ENCODE measurements around the gene TUBA3D.
"Not testable (repeated sequence)": the region's sequence is repeated elsewhere in the genome, so short reads cannot be mapped to it uniquely, and the experiment has no call there.

TUBA3D gene

DNA sequence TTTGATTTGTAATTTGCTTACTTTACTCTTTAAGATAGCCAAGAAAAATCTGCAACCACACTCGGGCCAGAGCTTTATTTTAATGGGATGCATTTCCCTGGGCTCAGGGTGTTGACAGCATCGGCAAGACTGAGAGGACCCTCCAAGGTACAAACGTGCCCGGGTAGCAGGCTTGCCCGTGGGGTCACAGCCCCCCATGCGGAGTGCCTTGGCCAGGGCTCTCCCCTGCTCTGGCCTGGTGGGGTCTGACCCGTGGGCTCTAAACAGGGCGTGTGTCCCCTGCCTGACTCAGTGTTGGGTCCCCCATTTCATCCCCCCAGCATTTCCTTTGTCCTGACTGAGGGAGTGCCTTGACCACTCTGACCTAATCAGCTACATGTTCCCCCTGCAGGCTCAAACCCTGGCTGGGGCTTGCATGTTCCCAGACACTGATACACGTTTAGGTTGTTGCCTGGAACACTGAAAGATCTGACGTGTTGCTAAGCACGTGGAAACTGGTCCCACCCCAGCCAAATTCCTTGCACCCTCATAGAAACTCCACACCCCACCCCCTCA, 9.1 kb downstream of the TUBA3D start:
- not testable (repeated sequence) for DNase-seq

DNA sequence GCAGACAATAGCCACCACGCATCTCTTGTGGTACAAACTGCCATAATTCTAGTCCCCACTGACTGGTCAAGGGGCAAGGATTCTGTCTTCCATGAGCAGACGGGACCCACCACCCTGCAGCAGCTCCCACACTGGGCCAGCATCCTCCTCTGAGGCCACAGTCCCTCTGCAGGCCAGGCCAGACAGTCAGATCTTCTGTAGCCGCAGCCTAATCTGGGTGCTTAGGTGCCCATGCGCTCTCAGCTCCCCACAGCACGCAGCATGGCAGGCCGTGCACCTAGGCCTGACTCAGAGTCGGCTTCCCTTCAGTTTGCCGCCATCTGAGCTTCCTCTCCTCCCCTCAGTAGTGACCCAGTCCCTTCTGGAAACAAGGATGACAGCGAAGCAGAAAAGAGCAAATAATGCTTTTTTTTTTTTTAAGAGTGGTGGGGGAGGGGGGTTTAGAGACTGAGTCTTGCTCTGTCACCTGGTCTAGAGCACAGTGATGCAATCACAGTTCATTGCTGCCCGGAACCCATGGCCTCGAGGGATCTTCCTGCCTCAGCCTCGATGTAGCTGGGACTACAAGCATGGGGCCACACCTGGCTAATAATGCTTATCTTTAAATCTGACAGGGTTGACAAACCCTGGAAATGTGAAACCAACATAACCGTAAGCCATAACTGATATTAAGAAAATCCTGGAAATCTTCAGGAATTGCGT, 10.4 kb downstream of the TUBA3D start:
- not testable (repeated sequence) for DNase-seq

DNA sequence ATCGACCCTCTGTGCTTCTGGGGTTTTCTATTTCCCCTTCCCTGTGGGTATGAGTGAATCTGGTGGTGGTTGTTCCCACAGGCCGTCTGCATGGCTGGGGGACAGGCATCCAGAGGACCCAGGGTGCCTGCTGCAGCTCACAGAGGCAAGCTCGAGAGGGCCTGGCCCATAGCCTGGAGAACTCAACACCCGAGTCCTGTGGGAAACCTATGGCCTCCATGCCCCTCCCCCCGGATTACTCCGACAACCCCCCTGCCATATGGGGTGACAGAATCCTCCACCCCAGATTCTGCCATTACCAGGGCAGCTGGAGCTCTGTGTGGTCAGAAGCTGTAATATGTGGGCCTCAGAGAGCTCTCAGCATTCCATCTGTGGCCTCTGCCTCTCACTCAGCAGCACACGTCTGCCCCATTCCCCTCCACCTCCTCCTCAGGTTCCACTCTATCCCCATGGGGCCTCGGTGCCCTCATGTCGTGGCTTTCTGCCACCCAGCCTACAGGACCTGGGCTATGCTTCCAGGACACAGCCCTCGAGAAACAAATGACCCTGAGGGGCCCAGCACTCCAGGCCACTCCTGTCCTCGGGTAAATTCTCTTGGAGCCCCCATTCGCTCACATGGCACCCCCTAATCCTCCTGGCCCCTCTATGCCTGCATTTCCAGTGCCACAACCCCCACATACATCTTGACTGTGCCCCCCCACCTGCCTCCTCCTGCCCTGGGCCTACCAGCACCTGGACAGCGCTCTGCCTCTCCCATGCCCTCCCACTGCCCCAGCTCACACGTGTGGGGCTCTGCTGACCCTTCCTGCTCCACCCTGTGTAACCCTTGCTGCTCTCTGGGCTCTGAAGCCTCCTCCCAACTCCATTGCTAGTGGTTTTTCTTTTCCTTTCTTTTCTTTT, 12.6 kb downstream of the TUBA3D start:
- DNase-seq = no peak

GRCh38 chr2:131490616-131491468, 14.9 kb downstream of the TUBA3D start:
- DNase-seq = not testable (repeated sequence)

- DNase-seq = not testable (repeated sequence)
Measured at GRCh38 chr2:131491469-131491836, 15.5 kb downstream of the TUBA3D start.

DNA sequence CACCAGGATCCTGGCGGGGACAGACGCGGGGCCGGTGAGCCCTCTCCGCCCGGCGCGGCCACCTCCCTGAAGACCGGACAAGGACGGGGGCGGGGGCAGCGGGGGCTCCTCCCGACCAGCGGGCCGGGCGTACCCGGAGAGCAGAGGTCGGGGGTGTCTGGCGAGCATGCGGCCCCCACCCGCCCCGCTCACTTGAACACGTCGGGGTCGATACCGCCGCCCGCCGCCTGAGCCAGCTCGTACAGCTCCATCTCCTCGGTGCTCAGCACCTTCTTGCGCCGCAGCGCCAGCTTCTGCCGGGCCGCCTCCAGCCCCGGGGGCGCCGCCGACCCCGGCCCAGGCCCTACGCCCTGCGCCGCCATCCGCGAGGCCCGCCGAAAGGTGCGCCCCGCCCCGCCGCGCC, 16.1 kb downstream of the TUBA3D start, which contains the start of gene MZT2A:
TSS of gene MZT2A (minus strand) at position 383 of the 403 bp plus-strand sequence. CDS start at position 362, 21 bp downstream.
- DNase-seq = not testable (repeated sequence)

- peak; percentile 70 for DNase-seq
Measured at GRCh38 chr2:131492418-131493198, 16.7 kb downstream of the TUBA3D start.

DNA sequence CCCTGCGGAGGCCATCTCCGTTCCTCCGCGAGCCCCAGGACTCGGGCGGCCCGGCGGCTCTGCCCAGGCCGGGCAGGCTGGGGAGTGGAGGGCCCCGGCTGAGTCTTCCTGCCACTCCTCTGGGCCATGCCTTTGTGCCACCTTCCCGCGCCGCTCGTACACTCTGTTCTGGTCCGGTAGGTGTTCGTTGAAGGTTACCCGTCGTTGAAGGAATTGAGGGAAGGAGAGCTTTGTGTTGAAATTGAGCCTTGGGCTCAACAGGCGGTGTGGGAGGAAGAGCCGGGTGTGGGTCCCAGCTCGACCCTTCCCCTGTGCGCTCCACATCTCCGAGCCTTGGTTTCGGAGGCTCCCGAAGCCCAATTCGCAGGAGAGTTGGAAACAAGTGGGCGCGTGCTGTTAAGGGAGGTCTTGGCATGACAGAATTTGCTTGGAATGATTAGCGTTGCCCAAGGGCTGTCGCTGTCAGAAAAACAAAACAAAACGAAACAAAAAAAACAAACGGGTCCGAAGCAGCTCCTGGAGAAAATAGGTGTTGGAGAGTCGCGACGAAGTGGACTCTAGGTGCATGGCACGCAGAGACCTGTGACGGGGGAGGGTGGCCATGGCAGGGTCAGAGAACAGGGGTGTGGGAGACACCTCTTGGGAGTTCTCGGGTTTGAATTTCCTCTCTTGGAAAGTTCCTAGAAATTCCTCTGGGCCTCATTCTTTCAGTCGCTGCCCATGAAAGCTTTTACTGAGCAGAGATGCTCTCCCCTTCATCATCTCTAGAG, 17.5 kb downstream of the TUBA3D start:
- no peak for DNase-seq

DNA sequence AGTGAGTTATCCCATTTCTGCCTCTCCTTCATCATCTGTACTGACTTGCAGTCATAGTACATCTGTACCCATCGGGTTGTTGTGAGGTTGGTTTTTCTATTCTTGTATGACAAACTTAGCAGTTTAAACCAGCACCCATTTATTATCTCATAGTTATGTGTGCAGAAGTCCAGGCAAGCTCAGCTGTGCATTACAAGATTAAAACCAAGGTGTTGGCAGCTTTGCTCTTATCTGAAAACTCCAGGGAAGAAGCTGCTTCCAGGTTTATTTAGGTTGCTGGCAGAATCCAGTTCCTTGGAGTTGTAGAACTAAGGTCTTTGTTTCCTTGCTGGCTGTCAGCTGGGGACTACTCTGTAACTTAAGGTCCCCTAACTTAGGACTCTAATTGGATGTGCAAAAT, 19.6 kb downstream of the TUBA3D start:
- DNase-seq = not testable (repeated sequence)

DNA sequence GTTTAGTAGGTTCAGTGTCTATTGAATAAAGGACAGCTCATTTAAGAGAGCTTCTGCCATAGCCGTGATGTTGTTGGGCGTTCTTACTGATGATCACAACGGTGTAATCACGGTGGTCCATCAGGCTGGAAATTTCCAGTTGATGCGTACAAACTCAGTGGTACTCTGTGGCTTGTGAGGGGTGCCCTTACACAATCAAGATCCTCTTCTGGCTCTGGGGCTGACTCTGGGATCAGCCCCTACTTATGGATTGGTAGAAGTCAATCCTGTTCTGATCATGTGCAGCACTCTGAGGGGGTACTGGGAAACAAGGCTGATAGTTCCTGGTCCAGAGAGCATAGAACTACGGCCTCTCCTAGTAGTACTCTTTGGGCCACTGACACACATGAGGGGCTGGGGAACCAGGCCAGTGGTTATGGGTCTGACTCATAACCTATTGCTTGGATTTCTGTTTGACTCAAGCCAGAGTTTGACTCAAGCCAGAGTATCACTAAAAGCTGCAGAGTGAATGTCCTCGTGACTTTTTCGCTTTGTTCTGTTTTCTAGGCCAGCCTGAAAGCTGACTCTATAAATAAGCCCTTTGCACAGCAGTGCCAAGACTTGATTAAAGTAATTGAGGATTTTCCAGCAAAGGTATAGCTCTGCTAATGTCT, 22.5 kb downstream of the TUBA3D start:
- not testable (repeated sequence) for DNase-seq

DNA sequence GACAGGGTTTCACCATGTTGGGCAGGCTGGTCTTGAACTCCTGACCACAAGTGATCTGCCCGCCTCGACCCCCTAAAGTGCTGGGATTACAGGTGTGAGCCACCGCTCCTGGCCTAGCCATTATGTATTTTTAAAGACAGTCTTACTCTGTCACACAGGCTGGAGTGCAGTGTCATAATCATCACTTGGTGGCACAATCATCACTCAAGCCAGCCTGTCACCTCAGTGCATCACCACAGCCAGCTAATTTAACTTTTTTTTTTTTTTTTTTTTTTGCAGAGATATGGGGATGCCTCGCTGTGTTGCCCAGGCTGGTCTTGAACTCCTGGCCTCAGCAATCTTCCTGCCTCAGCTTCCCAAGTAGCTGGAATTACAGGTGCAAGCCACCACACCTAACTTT, 27.7 kb downstream of the TUBA3D start:
- DNase-seq = not testable (repeated sequence)

- not testable (repeated sequence) for DNase-seq
Measured at GRCh38 chr2:131504082-131504750, 28.3 kb downstream of the TUBA3D start.

DNA sequence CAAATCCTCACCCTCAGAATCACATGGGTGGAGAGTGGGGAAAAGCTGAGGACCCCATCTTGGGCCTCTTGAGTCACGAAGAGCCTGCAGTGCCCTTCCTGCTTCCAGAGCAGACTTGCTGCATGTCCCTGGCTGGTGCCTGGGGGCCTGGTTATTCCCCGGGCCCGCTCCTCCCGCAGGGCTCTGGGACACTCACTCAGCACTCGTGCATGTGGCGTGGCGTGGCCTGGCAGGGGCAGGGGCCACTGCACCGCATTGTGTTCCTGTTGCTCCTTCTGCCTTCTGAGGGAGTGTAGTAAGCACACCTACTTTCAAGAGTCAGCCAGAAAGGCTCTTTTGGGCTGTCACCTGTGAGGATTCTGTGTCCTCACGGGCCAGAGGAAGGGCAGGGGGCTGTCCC, 33.7 kb downstream of the TUBA3D start:
- DNase-seq = no peak

DNA sequence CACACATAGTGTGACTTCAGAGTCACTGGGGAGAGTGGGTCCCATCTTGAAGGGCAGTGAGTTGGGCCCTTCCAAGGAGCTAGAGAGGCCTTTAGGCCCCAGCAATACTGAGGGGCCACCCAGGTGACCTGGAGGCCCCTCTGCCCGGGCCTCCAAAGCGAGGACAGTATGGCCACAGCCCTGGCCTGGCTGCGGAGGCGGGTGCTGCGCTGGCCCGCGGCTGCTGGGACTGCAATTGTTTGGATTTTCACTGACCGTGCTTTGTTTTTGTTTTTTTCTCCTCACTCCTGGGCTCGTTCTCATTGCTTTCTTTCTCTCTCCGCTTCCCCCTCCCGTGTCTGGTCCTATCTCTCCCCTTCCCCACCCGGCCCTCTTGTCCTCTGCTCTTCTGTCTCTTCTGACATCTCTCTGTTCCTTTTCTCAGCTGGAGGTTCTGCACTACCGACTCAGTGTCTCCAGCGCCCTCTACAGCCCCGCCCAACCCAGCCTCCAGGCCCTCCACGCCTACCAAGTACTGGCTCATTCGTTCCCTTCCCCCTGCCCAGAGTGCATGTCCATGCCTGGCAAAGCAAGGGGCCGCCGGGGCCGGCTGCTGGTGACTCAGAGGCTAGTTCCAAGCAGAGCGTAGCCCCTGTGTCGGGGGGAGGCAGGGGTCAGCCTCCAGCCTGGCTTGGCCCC, 35.5 kb downstream of the TUBA3D start:
- DNase-seq = not testable (repeated sequence)

- DNase-seq = not testable (repeated sequence)
Measured at GRCh38 chr2:131511969-131512870, 36.3 kb downstream of the TUBA3D start.

DNA sequence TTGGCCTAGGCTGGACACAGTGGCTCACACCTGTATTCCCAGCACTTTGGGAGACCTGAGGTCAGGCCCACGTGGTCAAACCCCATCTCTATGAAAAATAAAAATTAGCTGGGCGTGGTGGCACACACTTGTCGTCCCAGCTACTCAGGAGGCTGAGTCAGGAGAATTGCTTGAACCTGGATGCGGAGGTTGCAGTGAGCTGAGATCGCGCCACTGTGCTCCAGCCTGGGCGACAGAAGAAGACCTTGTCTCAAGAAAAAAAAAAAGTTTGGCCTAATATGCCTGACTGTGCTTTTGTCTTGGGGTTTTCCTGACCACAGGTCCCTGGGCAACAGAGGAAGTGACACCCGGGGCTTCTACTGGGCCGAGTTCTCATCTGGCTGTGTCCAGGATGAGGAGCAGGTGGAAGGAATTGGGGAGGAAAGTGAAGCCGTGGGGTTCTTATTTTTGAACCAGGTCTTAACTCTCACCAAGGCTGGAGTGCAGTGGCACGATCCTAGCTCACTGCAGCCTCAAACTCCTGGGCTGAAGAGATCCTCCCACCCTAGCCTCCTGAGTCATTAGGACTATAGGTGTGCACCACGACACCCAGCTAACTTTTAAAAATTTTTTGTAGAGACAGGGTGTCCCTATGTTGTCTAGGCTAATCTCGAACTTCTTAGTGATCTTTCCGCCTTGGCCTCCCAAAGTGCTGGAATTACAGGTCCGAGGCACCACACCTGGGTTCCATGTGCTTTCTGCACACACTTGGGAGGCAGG, 38.7 kb downstream of the TUBA3D start:
- DNase-seq = not testable (repeated sequence)

DNA sequence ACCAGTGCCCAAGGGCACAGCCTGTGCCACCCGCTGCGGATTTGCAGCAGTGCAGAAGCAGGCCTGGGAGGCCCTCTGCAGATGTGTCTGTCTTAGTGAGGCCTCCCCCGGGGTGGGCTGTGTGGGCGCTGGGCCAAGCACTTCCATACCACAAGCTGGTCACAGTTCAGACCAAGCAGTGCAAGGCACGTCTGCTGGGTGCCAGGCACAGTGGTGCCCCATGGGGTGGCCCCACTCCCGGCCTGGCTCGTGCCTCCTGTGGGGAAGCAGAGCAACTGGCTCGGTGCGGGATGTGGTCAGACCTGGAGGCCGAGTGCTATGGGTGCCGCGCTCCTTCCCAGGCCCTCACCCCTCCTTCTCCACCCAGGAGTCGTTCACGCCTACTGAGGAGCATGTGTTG, 39.3 kb downstream of the TUBA3D start:
- not testable (repeated sequence) for DNase-seq
